Measurements from ENCODE around the gene OSM. TPM values are rescaled to one million over a fixed set of nuclear protein-coding genes. Genes with fewer than 3 reads are reported as not detected.

OSM gene
- total and polyA plus RNA-seq, 2 donors (not counting 3 experiments of a cell fraction or from before 2014, with no cell fraction given) = not detected

- H3K27ac ChIP-seq (ENCODE audit: insufficient read depth, low read depth, low read length) = no peak overlapping the region
- ChIA-PET POLR2A (no interaction called here), CTCF (no interaction called here)
- intact Hi-C loops (cut with micrococcal nuclease) = no loop called here
- H3K9me1 ChIP-seq (replicated peaks; ENCODE audit: control insufficient read depth, extremely low read depth, insufficient read depth, low read length) = no peaks in the 10 kb centered on the region
- no peak for FAIRE-seq
- H3K4me1 ChIP-seq (ENCODE audit: control insufficient read depth, extremely low read depth, insufficient read depth, low read length) = peaks cover 11% of the 10 kb centered on the region
- H3K79me2 ChIP-seq (ENCODE audit: control insufficient read depth, insufficient read depth, low read length) = no peaks in the 10 kb centered on the region
- no TSS peak for BruUV-seq (replicated peaks)
- H3K4me3 ChIP-seq (replicated peaks in 1 of 3; ENCODE audit: insufficient read depth in 1 of 3, low read depth in 1 of 3, low read length in 3 of 3) = no peak overlapping the region
- no peak overlapping the region for H3K9ac ChIP-seq (replicated peaks; ENCODE audit: extremely low read depth, insufficient read depth, low read length)
- dilution Hi-C loops (cut with MboI; ENCODE audit: extremely low pct_ligation_motif_present, low sequenced_read_pairs) = no loop called here
- no peak overlapping the region for H2AFZ ChIP-seq (ENCODE audit: low read depth, low read length)
- no peaks in the 10 kb centered on the region for H4K20me1 ChIP-seq (replicated peaks; ENCODE audit: control insufficient read depth, extremely low read depth, insufficient read depth, low read length)
- no peak overlapping the region for H3K4me2 ChIP-seq (ENCODE audit: insufficient read depth, low read length)
- no peak for DNase-seq (ENCODE audit: low read depth, low spot score)
- H3K27me3 ChIP-seq (ENCODE audit: control insufficient read depth in 2 of 2, insufficient read depth in 2 of 2, low read length in 2 of 2) = peaks cover 22 to 25% of the 10 kb centered on the region in 2 experiments
- no peaks in the 10 kb centered on the region for H3K36me3 ChIP-seq (ENCODE audit: control insufficient read depth in 2 of 2, extremely low read depth in 1 of 2, insufficient read depth in 2 of 2, low read length in 2 of 2)
- no peaks in the 10 kb centered on the region for H3K9me3 ChIP-seq (replicated peaks; ENCODE audit: control insufficient read depth, insufficient read depth, low read length)
- no peak for TF ChIP-seq CTCF (IDR thresholded peaks at IDR 0.05; ENCODE audit: extremely low read depth in 1 of 2, insufficient read depth in 1 of 2, low read depth in 1 of 2, low read length in 2 of 2)
- no peak for TF ChIP-seq POLR2A (IDR thresholded peaks at IDR 0.05; ENCODE audit: low read depth, low read length)
- TF ChIP-seq EZH2 (IDR thresholded peaks at IDR 0.05; ENCODE audit: borderline replicate concordance, low read depth, low read length, severe bottlenecking) = no peak
- no peak for TF ChIP-seq JUN (IDR thresholded peaks at IDR 0.05; ENCODE audit: borderline replicate concordance, insufficient read depth, insufficient read length, low read depth)
- TF ChIP-seq FOS (IDR thresholded peaks at IDR 0.05; ENCODE audit: borderline replicate concordance, insufficient read depth, low read length) = no peak
- TF ChIP-seq MAX (IDR thresholded peaks at IDR 0.05; ENCODE audit: insufficient read depth, insufficient read length) = no peak
- no peak for TF ChIP-seq POLR2AphosphoS5 (IDR thresholded peaks at IDR 0.05; ENCODE audit: insufficient read depth, low read depth, low read length)
- no peak for TF ChIP-seq GATA2 (IDR thresholded peaks at IDR 0.05; ENCODE audit: insufficient read depth, insufficient read length, low read depth, low read length)
- no peak for TF ChIP-seq MYC (IDR thresholded peaks at IDR 0.05; ENCODE audit: low read depth, low read length)
Measured at GRCh38 chr22:30247561-30247960, 19.1 kb downstream of the OSM start.

Measured in endothelial cell of umbilical vein (primary cell).